ENCODE results near the gene RSBN1L.
"Not testable (repeated sequence)": the region's sequence is repeated elsewhere in the genome, so short reads cannot be mapped to it uniquely, and the experiment has no call there.

RSBN1L gene

DNA sequence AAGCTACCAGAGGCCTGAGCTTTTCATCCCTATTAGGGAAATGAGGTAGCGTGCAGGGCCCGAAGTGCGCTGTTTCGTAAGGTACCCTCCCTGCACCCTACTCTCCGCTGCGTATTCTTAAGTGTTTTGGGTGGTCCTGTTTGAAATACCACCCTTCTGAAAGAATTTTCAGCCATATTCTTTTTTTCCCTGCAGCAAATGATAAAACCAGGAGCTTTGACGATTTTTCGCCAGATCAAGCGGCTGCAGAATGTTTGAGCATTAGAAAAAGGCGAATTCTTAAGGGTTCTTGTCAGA lies 1.2 kb downstream of the RSBN1L start:
- intact Hi-C loops (cut with micrococcal nuclease) = loop anchor here (5.0 kb wide), 2 partner anchors 60 to 100 kb away; partner anchors contain the start of genes PHTF2 and TMEM60
- peak overlapping the region; percentile 100 for H3K4me3 Mint-ChIP-seq
- peak overlapping the region; percentile 100 for H3K27ac Mint-ChIP-seq
- peaks cover 32% of the 10 kb centered on the region for H3K36me3 Mint-ChIP-seq (ENCODE audit: low read depth)
- H3K9me3 Mint-ChIP-seq = no peaks in the 10 kb centered on the region
- peaks cover 46% of the 10 kb centered on the region for H3K4me1 Mint-ChIP-seq (ENCODE audit: low read depth)
- H3K27me3 Mint-ChIP-seq = no peaks in the 10 kb centered on the region

DNA sequence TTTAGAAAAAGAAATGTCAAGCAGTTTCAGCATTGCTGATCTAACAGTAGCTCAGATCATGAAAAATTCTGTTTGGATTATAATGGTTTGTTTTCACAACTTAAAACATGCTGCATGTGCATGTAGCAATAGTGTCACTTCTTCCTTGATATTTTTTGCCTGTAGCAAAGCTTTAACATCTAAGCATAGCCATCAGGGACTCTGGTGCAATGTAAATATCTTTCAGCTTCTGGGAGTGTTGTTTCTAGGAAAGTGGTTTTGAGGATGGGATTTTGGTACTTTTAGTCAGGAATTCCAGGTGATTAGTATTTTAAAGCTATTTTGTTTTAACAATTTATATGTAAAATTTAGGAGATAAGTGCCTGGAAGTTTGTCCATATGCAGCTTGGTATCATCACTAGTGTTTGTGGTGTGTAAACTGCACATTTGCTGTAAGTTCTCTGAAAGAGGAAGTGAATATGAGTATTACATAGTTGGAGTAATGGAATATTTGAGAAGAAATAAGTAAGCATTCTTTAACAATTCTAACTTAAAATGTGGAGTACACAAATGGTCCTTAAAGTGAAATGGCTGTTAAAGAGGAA lies 1.9 kb downstream of the RSBN1L start:
- no peak overlapping the region for H3K27ac Mint-ChIP-seq
- H3K4me3 Mint-ChIP-seq = peak overlapping the region; percentile 100
- peaks cover 31% of the 10 kb centered on the region for H3K36me3 Mint-ChIP-seq (ENCODE audit: low read depth)
- intact Hi-C loops (cut with micrococcal nuclease) = loop anchor here (5.0 kb wide), 2 partner anchors 59 to 99 kb away; partner anchors contain the start of genes PHTF2 and TMEM60
- H3K27me3 Mint-ChIP-seq = no peaks in the 10 kb centered on the region
- H3K4me1 Mint-ChIP-seq (ENCODE audit: low read depth) = peaks cover 50% of the 10 kb centered on the region
- no peaks in the 10 kb centered on the region for H3K9me3 Mint-ChIP-seq

DNA sequence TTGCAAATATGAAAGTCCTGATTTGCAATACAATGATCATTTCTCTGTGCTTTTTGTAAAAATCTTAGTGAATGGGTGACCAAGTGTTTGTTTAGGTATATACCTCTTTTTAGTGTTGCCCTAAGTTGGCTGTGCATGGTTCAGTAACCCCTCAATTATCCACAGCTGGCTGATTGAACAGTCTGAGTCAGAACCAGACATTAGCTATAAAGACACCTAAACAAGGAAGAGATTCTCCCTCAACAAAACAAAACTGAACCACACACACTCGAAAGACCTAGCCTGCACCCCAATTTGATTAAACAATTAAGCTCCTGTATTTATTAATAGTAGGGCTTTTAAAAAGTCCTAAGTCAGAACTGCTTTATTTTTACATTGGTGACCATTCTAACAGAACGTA lies 2.8 kb downstream of the RSBN1L start:
- Mint-ChIP-seq H3K36me3 (ENCODE audit: low read depth) (peaks cover 31% of the 10 kb centered on the region), H3K27ac (peak overlapping the region; percentile 62), H3K9me3 (no peaks in the 10 kb centered on the region), H3K27me3 (no peaks in the 10 kb centered on the region), H3K4me1 (ENCODE audit: low read depth) (peaks cover 43% of the 10 kb centered on the region), H3K4me3 (peak overlapping the region; percentile 44)
- intact Hi-C loops (cut with micrococcal nuclease) = loop anchor here (5.0 kb wide), 2 partner anchors 58 to 98 kb away; partner anchors contain the start of genes PHTF2 and TMEM60

DNA sequence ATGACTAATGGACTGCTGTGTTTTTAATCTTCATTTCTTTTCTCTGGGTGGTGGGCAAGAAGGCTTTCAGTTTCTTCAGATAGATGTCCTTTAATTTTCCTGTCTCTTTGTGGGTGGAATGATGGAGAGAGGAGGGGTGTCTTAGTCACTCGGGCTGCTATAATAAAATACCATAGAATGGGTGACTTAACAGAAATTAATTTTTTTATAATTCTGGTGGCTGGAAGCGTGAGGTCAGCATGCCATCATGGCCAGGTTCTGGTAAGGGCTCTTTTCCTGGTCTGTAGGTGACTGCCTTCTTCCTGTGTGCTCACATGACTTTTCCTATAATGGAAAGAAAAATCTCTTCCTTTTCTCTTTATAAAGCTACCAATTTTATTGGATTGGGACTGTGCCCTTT lies 6.3 kb downstream of the RSBN1L start:
- Mint-ChIP-seq H3K9me3 (no peaks in the 10 kb centered on the region), H3K36me3 (ENCODE audit: low read depth) (peaks cover 21% of the 10 kb centered on the region), H3K4me3 (no peak overlapping the region), H3K27me3 (no peaks in the 10 kb centered on the region), H3K27ac (peak overlapping the region; percentile 55), H3K4me1 (ENCODE audit: low read depth) (peaks cover 37% of the 10 kb centered on the region)
- intact Hi-C loops (cut with micrococcal nuclease) = no loop called here

DNA sequence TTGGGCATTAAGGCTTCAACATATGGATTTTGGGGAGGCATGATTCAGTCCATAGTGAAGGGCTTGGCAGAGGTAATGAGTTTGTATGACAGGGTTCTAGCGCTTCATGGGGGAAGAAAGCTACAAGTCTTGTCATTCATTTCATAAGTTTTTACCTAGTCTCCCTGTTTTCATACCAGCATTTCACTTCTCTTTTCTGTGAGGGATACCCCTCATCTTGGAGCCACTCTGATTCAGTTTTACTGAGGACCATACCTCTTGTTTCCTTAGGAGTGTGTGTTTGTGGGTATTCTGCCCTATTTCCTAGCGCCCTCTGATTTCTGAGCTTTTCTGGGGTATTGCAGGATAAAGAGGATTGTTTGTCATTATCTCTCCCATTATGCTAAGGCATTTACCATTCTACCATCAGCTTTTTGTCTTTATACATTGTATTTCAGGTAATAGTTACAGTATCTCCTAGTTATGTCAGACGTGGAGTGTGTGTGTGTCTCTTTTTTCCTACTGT lies 6.8 kb downstream of the RSBN1L start:
- Mint-ChIP-seq H3K36me3 (ENCODE audit: low read depth) (peaks cover 24% of the 10 kb centered on the region), H3K27me3 (no peaks in the 10 kb centered on the region), H3K4me3 (no peak overlapping the region), H3K27ac (no peak overlapping the region), H3K4me1 (ENCODE audit: low read depth) (peaks cover 40% of the 10 kb centered on the region), H3K9me3 (no peaks in the 10 kb centered on the region)
- intact Hi-C loops (cut with micrococcal nuclease) = no loop called here

DNA sequence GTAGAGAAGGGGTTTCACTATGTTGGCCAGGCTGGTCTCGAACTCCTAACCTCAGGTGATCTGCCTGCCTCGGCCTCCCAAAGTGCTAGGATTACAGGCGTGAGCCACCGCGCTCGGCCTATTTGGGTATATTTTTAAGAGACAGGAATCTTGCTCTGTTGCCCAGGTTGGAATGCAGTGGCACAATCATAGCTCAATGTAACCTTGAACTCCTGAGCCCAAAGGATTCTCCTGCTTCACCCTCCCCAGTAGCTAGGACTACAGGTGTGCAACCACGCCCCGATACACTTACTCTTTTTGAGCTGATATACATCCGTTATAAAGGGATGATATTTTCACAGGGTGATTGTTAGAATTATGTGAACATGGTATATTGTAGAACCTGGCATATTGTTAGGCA lies 7.4 kb downstream of the RSBN1L start:
- H3K4me3 Mint-ChIP-seq; H3K27ac Mint-ChIP-seq; H3K9me3 Mint-ChIP-seq; intact Hi-C loops (cut with micrococcal nuclease); H3K27me3 Mint-ChIP-seq: not testable (repeated sequence)
- peaks cover 46% of the 10 kb centered on the region for H3K4me1 Mint-ChIP-seq (ENCODE audit: low read depth)
- peaks cover 30% of the 10 kb centered on the region for H3K36me3 Mint-ChIP-seq (ENCODE audit: low read depth)

DNA sequence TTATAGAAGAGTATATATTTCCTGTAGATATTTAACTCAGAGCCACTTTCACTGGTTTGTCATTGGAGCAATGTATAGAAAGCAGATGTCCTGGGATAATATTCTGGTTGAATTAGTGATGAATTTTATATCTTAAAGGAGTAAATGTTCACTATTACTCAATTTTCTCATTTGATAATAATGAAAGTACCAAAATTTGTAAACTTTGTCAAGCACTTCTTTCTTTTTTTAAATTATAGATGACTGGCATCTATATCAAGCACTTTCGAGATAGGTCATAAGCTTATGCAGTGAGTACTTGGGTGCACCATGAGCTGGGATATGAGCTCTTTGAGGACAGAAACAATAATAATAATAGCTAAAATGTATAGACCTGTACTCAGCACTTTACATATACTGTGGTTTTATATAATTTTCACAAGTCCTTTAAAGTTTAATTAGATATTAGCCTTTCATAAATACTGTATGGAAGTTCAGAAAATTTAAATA lies 11.3 kb downstream of the RSBN1L start:
- no peak overlapping the region for H3K4me3 Mint-ChIP-seq
- H3K4me1 Mint-ChIP-seq (ENCODE audit: low read depth) = peaks cover 34% of the 10 kb centered on the region
- H3K36me3 Mint-ChIP-seq (ENCODE audit: low read depth) = peaks cover 38% of the 10 kb centered on the region
- H3K27ac Mint-ChIP-seq = no peak overlapping the region
- intact Hi-C loops (cut with micrococcal nuclease) = no loop called here
- H3K27me3 Mint-ChIP-seq = no peaks in the 10 kb centered on the region
- H3K9me3 Mint-ChIP-seq = no peaks in the 10 kb centered on the region

DNA sequence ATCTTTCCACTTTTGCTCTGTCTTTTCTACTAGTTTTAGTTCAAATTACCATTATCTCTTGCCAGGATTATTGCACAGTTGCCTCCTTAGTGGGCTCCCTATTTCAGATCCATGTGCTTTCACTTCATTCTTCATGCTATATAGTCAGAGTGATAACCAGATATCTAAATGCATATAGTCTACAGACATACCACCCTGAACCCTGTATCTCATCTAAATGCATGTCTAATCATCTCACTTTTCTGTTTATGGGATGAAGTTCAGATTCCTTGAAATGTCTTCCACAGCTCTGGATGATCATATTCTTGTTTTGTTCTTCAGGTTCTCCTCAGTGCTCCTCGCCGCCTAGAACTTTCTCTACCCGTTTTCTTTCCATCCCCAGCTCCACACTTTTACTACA lies 13.8 kb downstream of the RSBN1L start:
- H3K27ac Mint-ChIP-seq = no peak overlapping the region
- H3K9me3 Mint-ChIP-seq = no peaks in the 10 kb centered on the region
- H3K36me3 Mint-ChIP-seq (ENCODE audit: low read depth) = peaks cover 44% of the 10 kb centered on the region
- peaks cover 27% of the 10 kb centered on the region for H3K4me1 Mint-ChIP-seq (ENCODE audit: low read depth)
- intact Hi-C loops (cut with micrococcal nuclease) = no loop called here
- no peak overlapping the region for H3K4me3 Mint-ChIP-seq
- H3K27me3 Mint-ChIP-seq = no peaks in the 10 kb centered on the region

DNA sequence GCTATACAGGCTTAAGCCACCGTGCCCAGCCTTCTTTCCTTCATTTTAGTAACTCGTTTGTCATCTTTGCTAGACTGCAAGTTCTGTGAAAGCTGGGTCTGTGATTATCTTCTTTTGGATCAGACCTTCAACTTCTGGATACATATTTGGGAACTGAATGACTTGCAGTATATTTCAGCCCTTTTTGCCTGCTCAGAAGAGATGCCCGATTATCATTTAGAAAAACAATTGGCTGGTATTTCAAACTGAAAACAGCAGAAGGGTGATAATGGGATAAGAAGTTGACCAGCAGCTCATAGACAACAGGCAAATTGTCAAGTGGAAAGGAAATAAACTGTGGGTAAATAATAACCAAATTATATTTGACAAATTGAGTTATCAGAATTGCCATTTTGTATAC lies 14.6 kb downstream of the RSBN1L start:
- Mint-ChIP-seq H3K4me1 (ENCODE audit: low read depth) (peaks cover 31% of the 10 kb centered on the region), H3K4me3 (no peak overlapping the region), H3K36me3 (ENCODE audit: low read depth) (peaks cover 40% of the 10 kb centered on the region), H3K9me3 (no peaks in the 10 kb centered on the region), H3K27me3 (no peaks in the 10 kb centered on the region), H3K27ac (no peak overlapping the region)
- intact Hi-C loops (cut with micrococcal nuclease) = no loop called here

DNA sequence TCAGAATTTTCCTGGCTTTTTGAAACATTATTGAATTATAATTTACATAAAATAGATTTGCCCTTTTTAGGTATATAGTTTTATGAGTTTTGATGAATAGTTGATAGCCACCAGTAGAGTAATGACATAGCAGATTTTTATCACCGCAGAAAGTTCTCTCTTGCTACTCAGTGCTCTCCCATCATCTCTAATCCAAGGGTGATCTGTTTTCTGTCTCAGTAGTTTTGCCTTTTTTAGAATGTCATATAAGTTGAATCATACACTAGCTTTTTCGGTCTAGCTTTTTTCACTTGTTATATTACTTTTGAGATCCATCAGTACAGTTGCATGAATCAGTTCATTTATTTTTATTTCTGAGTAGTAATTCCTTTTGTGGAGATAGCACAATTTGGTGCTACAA lies 17.9 kb downstream of the RSBN1L start:
- peaks cover 22% of the 10 kb centered on the region for H3K4me1 Mint-ChIP-seq (ENCODE audit: low read depth)
- H3K27ac Mint-ChIP-seq = no peak overlapping the region
- intact Hi-C loops (cut with micrococcal nuclease) = no loop called here
- H3K36me3 Mint-ChIP-seq (ENCODE audit: low read depth) = peaks cover 25% of the 10 kb centered on the region
- H3K9me3 Mint-ChIP-seq = no peaks in the 10 kb centered on the region
- no peak overlapping the region for H3K4me3 Mint-ChIP-seq
- no peaks in the 10 kb centered on the region for H3K27me3 Mint-ChIP-seq

DNA sequence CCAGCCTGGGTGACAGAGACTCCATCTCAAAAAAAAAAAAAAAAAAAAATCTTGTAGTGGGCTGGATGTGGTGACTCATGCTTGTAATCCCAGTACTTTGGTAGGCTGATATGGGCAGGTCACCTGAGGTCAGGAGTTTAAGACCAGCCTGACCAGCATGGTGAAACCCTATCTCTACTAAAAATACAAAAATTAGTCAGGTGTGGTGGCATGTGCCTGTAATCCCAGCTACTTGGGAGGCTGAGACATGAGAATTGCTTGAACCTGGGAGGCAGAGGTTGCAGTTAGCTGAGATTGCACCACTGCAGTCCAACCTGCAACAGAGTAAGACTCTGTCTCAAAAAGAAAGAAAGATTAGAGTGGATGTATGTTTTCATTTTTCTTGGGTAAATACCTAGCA lies 18.7 kb downstream of the RSBN1L start:
- peaks cover 16% of the 10 kb centered on the region for H3K4me1 Mint-ChIP-seq (ENCODE audit: low read depth)
- H3K36me3 Mint-ChIP-seq (ENCODE audit: low read depth) = peaks cover 21% of the 10 kb centered on the region
- H3K27ac Mint-ChIP-seq; H3K27me3 Mint-ChIP-seq; intact Hi-C loops (cut with micrococcal nuclease); H3K9me3 Mint-ChIP-seq; H3K4me3 Mint-ChIP-seq: not testable (repeated sequence)

DNA sequence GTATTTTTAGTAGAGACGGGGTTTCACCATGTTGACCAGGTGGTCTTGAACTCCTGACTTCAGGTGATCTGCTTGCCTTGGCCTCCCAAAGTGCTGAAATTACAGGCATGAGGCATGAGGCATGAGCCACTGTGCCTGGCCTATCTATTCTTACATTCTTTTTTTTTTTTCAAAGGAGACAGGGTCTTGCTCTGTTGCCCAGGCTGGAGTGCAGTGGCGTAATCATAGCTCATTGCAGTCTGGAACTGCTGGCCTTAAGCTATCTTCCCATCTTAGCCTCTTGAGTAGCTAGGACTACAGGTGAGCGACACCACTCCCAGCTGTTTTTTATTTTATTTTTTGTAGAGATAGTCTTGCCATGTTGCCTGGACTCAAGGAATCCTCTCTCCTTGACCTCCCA lies 20.5 kb downstream of the RSBN1L start:
- peaks cover 10% of the 10 kb centered on the region for H3K4me1 Mint-ChIP-seq (ENCODE audit: low read depth)
- intact Hi-C loops (cut with micrococcal nuclease) = no loop called here
- peaks cover 12% of the 10 kb centered on the region for H3K36me3 Mint-ChIP-seq (ENCODE audit: low read depth)
- no peak overlapping the region for H3K4me3 Mint-ChIP-seq
- H3K27me3 Mint-ChIP-seq = no peaks in the 10 kb centered on the region
- H3K9me3 Mint-ChIP-seq = no peaks in the 10 kb centered on the region
- H3K27ac Mint-ChIP-seq = no peak overlapping the region

DNA sequence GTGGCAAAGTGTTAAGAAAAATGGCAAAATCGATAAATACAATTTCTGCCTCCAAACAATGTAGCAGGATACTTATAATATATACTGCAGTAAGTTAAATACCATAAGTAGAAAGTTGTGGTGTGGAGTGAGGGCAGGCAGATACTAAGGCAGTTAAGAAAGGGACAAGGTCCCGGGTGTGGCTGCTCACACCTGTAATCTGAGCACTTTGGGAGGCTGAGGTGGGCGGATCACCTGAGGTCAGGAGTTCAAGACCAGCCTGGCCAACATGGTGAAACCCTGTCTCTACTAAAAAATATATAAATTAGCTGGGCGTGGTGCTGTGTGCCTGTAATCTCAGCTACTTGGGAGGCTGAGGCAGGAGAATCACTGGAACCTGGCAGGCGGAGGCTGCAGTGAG lies 21.3 kb downstream of the RSBN1L start:
- H3K4me1 Mint-ChIP-seq (ENCODE audit: low read depth); H3K4me3 Mint-ChIP-seq; H3K27ac Mint-ChIP-seq; intact Hi-C loops (cut with micrococcal nuclease); H3K9me3 Mint-ChIP-seq; H3K27me3 Mint-ChIP-seq: not testable (repeated sequence)
- H3K36me3 Mint-ChIP-seq (ENCODE audit: low read depth) = peaks cover 12% of the 10 kb centered on the region

DNA sequence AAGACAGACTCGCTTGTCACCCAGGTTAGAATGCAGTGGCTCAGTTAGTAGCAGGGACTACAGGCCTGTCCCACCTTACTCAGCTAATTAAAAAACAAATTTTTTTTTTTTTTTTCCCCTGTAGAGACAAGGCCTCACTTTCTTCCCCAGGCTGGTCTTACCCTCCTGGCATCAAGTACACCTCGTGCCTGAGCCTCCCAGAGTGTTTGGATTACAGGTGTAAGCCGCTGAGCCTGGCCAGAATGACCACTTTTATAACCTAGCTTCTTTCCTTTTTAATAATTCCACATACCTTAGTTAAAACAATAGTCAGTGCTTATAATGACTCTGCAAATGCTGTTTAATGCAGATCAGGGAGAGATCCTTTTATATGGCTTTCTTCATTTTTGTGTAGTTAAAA lies 31.3 kb downstream of the RSBN1L start:
- H3K4me3 Mint-ChIP-seq = no peak overlapping the region
- H3K36me3 Mint-ChIP-seq (ENCODE audit: low read depth) = peaks cover 12% of the 10 kb centered on the region
- no peaks in the 10 kb centered on the region for H3K27me3 Mint-ChIP-seq
- peaks cover 62% of the 10 kb centered on the region for H3K4me1 Mint-ChIP-seq (ENCODE audit: low read depth)
- intact Hi-C loops (cut with micrococcal nuclease) = no loop called here
- H3K27ac Mint-ChIP-seq = peak overlapping the region; percentile 62
- H3K9me3 Mint-ChIP-seq = no peaks in the 10 kb centered on the region
